NCI-H128 (cell line): Measurements from ENCODE around the gene SHB.

ENCODE experiments used
- DNase-seq: peaks from one replicate; lab custom pipeline; 2025; ENCODE audit not compliant: unreplicated experiment; lab: John Stamatoyannopoulos, UW

SHB gene

GRCh38 chr9:37992924-37993349 is 76.1 kb downstream of the SHB start:
- no peak for DNase-seq

GRCh38 chr9:37990404-37991015 is 78.5 kb downstream of the SHB start:
- no peak for DNase-seq

GRCh38 chr9:37989701-37990100 is 79.3 kb downstream of the SHB start:
- no peak for DNase-seq

- no peak for DNase-seq
Observed at GRCh38 chr9:37988602-37989001, 80.4 kb downstream of the SHB start.

- no peak for DNase-seq
Observed at GRCh38 chr9:37988041-37988440, 81.0 kb downstream of the SHB start.

- DNase-seq = no peak
Observed at GRCh38 chr9:37987467-37987981, 81.5 kb downstream of the SHB start.

GRCh38 chr9:37986771-37987258 is 82.2 kb downstream of the SHB start:
- no peak for DNase-seq

- no peak for DNase-seq
Observed at GRCh38 chr9:37986001-37986400, 83.0 kb downstream of the SHB start.

GRCh38 chr9:37984672-37985611 is 84.1 kb downstream of the SHB start:
- DNase-seq = no peak

- no peak for DNase-seq
Observed at GRCh38 chr9:37984278-37984671, 84.8 kb downstream of the SHB start.

GRCh38 chr9:37983381-37984067 is 85.5 kb downstream of the SHB start:
- no peak for DNase-seq

- no peak for DNase-seq
Observed at GRCh38 chr9:37979844-37980243, 89.2 kb downstream of the SHB start.

GRCh38 chr9:37978983-37979382 is 90.0 kb downstream of the SHB start:
- no peak for DNase-seq

GRCh38 chr9:37978481-37978864 is 90.6 kb downstream of the SHB start:
- DNase-seq = no peak

- no peak for DNase-seq
Observed at GRCh38 chr9:37977851-37978480, 91.1 kb downstream of the SHB start.

GRCh38 chr9:37976714-37977477 is 92.1 kb downstream of the SHB start:
- no peak for DNase-seq

- no peak for DNase-seq
Observed at GRCh38 chr9:37975639-37976038, 93.4 kb downstream of the SHB start.

- no peak for DNase-seq
Observed at GRCh38 chr9:37974506-37975173, 94.4 kb downstream of the SHB start.

GRCh38 chr9:37972351-37972848 is 96.6 kb downstream of the SHB start:
- DNase-seq = no peak
